ENCODE results near the gene FAM200B. TPM values are rescaled to one million over a fixed set of nuclear protein-coding genes. Genes with fewer than 3 reads are reported as not detected.

FAM200B gene
- total RNA-seq, result 10 to 100 TPM; 35.3 to 46.1 (median 38.9) TPM
- long read RNA-seq, donor 1, full-length matches to known transcripts, result 28 of 29 reads
- long read RNA-seq, donor 1, partial matches to known transcripts, result 1 of 29 reads
- long read RNA-seq, donor 1, other reads (novel, unspliced or antisense), result 0 of 29 reads
- long read RNA-seq, donor 2, full-length matches to known transcripts, result 10 of 13 reads
- long read RNA-seq, donor 2, partial matches to known transcripts, result 1 of 13 reads
- long read RNA-seq, donor 2, other reads (novel, unspliced or antisense), result 2 of 13 reads

DNA sequence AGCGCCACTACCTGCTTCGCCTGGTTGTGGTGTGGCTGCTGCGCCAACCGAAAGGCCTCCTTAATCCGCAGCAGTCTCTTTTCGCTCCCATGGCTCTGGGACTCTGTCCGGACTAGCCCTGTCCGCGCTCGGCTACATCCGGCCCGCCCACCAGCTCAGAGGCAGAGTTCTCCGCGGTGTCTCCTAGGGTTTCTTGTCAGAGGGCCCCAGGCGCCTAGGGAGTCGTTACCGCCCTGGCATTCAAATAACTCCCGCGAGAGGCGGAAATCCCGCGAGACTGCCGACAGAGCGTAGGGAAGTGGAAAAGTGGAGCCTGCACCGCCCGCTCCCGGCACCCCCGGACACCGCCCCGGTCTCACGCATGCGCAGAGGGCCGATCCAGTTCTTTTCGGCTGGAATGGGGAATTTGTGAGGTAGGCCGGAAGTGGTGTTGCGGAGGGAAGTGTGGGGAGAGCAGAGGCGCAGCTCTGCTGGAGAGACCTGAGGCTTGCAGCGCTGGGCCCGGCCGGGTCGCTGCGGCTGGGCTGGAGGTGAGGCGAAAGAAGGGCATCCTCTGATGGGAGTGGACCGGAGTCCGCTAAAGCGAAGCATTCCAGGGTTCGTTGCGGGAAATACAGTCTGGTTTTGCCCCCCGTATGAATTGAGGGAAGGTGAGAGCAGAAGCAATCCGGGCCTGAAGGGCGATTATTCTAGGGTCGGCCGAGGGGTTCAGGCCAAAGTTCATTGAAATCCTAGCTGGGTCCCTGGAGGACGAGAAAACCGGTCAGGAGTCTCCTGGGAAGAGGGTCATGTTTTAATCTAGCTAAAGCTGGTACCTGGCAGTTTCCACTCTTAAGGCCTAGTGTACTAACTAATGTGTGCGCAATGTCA, at the start of gene FAM200B:
TSS of gene FAM200B (plus strand) at position 456 of the 870 bp plus-strand sequence. CDS start 5,151 bp downstream, outside the sequence.
- H3K4me1 ChIP-seq (ENCODE audit: low read depth), result peaks cover 13% of the 10 kb centered on the region

GRCh38 chr4:15636818-15637217, 44.8 kb upstream of the FAM200B start:
- H3K4me1 ChIP-seq (ENCODE audit: low read depth), result no peaks in the 10 kb centered on the region
- ATAC-seq, result no peak
- H3K36me3 ChIP-seq (ENCODE audit: low read depth), result peaks cover 3% of the 10 kb centered on the region
- H3K4me3 ChIP-seq, result no peak overlapping the region
- H3K9me3 ChIP-seq, result no peaks in the 10 kb centered on the region
- intact Hi-C loops (cut with DNase I, micrococcal nuclease), result no loop called here
- TF ChIP-seq, protein P1, sequence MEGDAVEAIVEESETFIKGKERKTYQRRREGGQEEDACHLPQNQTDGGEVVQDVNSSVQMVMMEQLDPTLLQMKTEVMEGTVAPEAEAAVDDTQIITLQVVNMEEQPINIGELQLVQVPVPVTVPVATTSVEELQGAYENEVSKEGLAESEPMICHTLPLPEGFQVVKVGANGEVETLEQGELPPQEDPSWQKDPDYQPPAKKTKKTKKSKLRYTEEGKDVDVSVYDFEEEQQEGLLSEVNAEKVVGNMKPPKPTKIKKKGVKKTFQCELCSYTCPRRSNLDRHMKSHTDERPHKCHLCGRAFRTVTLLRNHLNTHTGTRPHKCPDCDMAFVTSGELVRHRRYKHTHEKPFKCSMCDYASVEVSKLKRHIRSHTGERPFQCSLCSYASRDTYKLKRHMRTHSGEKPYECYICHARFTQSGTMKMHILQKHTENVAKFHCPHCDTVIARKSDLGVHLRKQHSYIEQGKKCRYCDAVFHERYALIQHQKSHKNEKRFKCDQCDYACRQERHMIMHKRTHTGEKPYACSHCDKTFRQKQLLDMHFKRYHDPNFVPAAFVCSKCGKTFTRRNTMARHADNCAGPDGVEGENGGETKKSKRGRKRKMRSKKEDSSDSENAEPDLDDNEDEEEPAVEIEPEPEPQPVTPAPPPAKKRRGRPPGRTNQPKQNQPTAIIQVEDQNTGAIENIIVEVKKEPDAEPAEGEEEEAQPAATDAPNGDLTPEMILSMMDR (IDR thresholded peaks at IDR 0.05), result no peak
- no peak for DNase-seq

More for the DNA sequence above, at the start of gene FAM200B:
- Histone ChIP-seq H3K4me3 (peak within 1 kb of the TSS; percentile 64), H3K9me3 (no peaks in the 10 kb centered on the region), H3K36me3 (ENCODE audit: low read depth) (peaks cover 6% of the 10 kb centered on the region)
- ATAC-seq (peak; percentile 95), DNase-seq (peak; percentile 99 to 100 (median 100))
- TF ChIP-seq, protein P1 (IDR thresholded peaks at IDR 0.05), result no peak
- intact Hi-C loops (cut with DNase I, micrococcal nuclease), result no loop called here

DNA sequence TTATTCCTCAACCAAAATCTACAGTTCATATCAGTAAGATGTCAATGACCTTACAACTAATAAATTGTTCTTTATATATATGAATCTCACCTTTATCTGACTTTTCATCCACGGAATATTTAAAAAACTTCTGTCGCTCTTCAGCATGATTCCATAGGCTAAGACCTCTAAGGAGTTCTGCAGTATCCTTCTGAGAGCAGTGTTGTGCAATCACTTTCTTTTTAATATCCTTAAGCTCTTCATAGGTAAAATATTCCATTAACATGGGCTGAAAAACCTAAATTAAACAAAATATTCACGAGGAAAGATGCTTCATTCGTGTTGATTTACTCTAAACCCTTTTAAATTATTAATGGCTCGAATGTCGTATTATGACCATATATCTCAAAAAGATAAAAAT, 43.2 kb upstream of the FAM200B start:
- TF ChIP-seq, protein P1 (IDR thresholded peaks at IDR 0.05), result no peak
- Histone ChIP-seq H3K36me3 (ENCODE audit: low read depth) (peaks cover 3% of the 10 kb centered on the region), H3K4me3 (no peak overlapping the region), H3K4me1 (ENCODE audit: low read depth) (no peaks in the 10 kb centered on the region), H3K9me3 (no peaks in the 10 kb centered on the region)
- intact Hi-C loops (cut with DNase I, micrococcal nuclease), result no loop called here
- ATAC-seq (no peak), DNase-seq (no peak)

- intact Hi-C loops (cut with DNase I, micrococcal nuclease), result no loop called here
- Histone ChIP-seq H3K9me3 (no peaks in the 10 kb centered on the region), H3K36me3 (ENCODE audit: low read depth) (no peaks in the 10 kb centered on the region), H3K4me1 (ENCODE audit: low read depth) (peaks cover 34% of the 10 kb centered on the region), H3K4me3 (no peak overlapping the region)
- ATAC-seq (no peak), DNase-seq (no peak)
- TF ChIP-seq, protein P1 (IDR thresholded peaks at IDR 0.05), result no peak
These were observed 33.0 kb upstream of the FAM200B start for GRCh38 chr4:15648600-15648999.

DNA sequence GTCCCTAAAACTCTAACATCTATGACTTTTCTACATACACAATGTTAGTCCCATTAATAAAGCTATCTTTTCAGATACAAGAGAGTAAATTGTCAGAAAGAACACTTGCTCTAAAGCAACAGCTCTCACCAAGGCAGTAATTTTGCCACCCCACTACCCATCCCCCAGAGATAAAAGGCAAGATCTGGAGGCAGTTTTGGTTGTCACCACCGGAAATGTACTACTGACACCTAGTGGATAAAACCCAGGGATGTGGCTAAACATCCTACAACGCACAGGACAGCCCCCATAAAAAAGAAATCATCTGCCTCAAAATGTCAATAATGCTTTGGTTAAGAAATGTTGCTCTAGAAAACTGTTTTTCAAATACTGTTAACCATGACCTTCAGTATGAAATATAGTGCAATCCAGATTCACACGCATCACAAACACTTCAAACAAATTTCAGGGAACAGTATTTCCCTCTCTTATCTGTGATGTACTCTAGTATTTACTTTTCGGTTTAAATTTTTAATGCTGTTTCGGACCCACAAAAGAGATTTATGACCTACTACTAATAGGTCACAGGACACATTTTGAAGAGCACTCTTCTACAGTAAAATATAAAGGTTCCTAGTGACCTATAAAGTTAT, 31.6 kb upstream of the FAM200B start:
- intact Hi-C loops (cut with DNase I, micrococcal nuclease), result loop anchor here in 1 of 2 donors (10.0 kb wide), 1 partner anchor 175 kb away; no protein-coding TSS in a partner anchor
- peaks cover 39% of the 10 kb centered on the region for H3K4me1 ChIP-seq (ENCODE audit: low read depth)
- ATAC-seq, result peak; percentile 64
- TF ChIP-seq, protein P1 (IDR thresholded peaks at IDR 0.05), result peak; percentile 39
- no peaks in the 10 kb centered on the region for H3K9me3 ChIP-seq
- no peaks in the 10 kb centered on the region for H3K36me3 ChIP-seq (ENCODE audit: low read depth)
- peak in 1 of 3 donors; percentile 54 for DNase-seq
- no peak overlapping the region for H3K4me3 ChIP-seq
